ENCODE measurements around the gene P2RY11. TPM values are rescaled to one million over a fixed set of nuclear protein-coding genes. Genes with fewer than 3 reads are reported as not detected.

P2RY11 gene
- total RNA-seq, 2 donors from 2014 or later, result 10.1 to 12.9 TPM

GRCh38 chr19:10110076-10110971, 1.2 kb upstream of the P2RY11 start:
- intact Hi-C loops (cut with DNase I, micrococcal nuclease), result no loop called here
- no peak for ATAC-seq
- DNase-seq, result no peak

DNA sequence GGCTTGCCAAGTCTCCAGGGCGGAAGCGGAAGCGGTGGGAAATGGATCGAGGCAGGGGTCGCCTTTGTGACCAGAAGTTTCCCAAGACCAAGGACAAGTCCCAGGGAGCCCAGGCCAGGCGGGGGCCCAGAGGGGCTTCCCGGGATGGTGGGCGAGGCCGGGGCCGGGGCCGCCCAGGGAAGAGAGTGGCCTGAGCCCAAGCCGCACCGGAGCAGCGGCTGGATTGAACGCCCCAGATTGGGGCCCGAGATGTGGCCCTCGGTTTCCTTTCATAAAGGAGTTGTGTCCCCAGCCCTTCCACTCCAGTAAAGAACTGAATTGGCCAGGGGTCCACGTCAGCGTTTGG, 548 bp upstream of the P2RY11 start:
- intact Hi-C loops (cut with DNase I, micrococcal nuclease), result no loop called here
- ATAC-seq, result no peak
- DNase-seq, result no peak

DNA sequence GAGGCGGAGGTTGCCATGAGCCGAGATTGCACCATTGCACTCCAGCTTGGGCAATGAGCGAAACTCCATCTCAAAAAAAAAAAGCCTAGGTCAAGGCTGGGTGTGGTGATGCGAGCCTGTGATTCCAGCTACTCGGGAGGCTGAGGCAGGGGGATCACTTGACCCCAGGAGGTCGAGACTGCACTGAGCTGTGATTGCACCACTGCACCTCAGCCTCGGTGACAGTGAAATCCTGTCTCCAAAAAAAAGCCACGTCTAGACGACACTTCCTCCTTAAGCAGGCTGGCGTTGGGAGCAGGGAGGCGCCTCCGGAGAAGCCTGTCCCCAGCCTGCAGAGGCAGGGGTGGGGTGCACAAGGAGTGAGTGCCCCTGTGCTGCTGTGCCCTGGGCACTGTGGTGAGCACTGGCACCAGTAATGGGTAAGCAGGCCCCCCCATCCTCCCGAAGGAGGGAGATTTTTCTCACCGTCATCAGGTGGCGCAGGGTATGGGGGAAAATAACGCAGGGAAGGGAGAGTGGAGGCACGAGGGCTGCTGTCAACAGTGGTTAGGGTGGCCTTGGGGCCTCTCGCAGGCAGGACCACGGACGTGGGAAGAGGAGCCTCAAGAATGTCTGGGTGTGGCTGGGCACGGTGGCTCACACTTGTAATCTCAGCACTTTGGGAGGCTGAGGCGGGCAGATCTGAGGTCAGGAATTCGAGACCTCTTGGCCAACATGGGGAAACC, 706 bp downstream of the P2RY11 start:
- intact Hi-C loops (cut with DNase I, micrococcal nuclease), result no loop called here
- ATAC-seq (no peak), DNase-seq (peak in 1 of 2 donors; percentile 19)

DNA sequence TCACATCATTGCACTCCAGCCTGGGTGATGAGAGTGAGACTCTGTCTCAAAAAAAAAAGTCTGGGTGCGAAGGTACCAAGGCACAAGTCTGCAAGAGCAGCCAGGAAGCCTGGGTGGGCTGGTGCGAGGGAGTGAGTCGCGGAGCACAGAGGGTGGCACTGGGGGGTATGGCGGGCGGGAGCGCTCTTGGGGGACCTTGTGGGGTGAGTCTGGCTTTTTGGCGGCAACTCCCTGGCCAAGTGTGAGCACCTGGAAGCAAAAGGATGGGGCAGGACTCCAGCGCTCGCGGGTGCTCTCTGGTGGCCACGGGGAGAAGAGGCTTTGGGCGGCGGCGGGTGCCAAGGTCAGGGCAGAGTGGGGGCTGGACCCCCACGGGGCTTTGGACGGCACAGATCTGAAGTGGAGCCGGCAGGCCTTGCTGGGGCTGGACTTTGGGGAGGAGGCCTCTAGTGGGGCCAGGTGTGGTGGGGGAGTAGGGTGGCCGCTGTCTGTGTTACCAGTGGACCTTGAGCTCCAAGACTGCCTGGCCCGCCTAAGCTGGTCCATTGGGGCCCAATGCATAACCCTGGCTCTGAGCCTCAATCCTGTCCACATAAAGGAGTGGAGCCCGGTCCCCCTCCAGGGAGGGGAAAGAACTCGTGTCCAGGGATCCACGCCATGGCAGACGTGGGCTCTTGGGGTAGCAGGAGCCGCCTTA, 1.6 kb downstream of the P2RY11 start:
- ATAC-seq, result peak; percentile 63

GRCh38 chr19:10113592-10113963, 2.1 kb downstream of the P2RY11 start:
- no peak for DNase-seq
- intact Hi-C loops (cut with DNase I, micrococcal nuclease), result no loop called here
- ATAC-seq, result peak; percentile 10

More for the DNA sequence above, 1.6 kb downstream of the P2RY11 start:
- intact Hi-C loops (cut with DNase I, micrococcal nuclease), result no loop called here
- peak in 1 of 2 donors; percentile 73 for DNase-seq

DNA sequence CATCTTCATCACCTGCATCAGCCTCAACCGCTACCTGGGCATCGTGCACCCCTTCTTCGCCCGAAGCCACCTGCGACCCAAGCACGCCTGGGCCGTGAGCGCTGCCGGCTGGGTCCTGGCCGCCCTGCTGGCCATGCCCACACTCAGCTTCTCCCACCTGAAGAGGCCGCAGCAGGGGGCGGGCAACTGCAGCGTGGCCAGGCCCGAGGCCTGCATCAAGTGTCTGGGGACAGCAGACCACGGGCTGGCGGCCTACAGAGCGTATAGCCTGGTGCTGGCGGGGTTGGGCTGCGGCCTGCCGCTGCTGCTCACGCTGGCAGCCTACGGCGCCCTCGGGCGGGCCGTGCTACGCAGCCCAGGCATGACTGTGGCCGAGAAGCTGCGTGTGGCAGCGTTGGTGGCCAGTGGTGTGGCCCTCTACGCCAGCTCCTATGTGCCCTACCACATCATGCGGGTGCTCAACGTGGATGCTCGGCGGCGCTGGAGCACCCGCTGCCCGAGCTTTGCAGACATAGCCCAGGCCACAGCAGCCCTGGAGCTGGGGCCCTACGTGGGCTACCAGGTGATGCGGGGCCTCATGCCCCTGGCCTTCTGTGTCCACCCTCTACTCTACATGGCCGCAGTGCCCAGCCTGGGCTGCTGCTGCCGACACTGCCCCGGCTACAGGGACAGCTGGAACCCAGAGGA, 2.6 kb downstream of the P2RY11 start:
- peak; percentile 7 for ATAC-seq
- intact Hi-C loops (cut with DNase I, micrococcal nuclease), result no loop called here
- no peak for DNase-seq

DNA sequence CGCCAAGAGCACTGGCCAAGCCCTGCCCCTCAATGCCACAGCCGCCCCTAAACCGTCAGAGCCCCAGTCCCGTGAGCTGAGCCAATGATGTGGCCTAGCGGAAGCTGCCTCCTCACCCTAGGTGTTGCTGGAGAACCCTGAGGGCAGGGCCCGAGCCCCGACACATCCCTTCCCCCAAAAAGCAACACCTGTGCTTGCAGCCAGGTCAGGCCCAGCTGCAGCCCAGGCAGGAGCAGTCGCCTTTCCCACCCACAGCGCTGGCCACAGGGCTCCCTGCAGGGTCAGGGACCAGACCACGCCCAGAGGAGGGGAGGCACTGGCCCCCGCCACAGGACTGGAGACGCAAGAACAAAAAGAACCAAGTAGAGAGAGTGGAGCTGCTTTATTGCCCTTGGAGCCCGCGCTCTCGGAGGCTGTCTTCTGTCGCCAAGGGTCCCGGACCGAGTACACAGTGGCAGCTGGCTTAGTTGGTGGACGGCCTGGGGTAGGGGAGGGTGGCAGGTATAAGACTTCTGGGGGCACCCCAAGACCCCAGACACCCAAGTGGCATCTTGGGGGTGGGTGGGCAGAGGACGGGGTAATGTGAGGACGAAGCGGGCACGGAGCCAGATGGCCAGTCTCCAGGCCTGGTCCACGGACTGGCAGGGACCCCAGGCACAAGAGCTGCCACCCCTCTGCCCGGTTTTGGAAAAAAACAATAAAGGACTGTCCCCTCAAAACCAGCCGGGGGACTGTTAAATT, 3.3 kb downstream of the P2RY11 start:
- ATAC-seq, result no peak
- DNase-seq, result no peak
- intact Hi-C loops (cut with DNase I, micrococcal nuclease), result no loop called here

GRCh38 chr19:10115392-10116084, 4.0 kb downstream of the P2RY11 start:
- intact Hi-C loops (cut with DNase I, micrococcal nuclease), result no loop called here
- DNase-seq (no peak), ATAC-seq (no peak)

- intact Hi-C loops (cut with DNase I, micrococcal nuclease), result no loop called here
- DNase-seq, result no peak
These were observed 4.8 kb downstream of the P2RY11 start for GRCh38 chr19:10116085-10116865.

GRCh38 chr19:10116866-10117616, 5.5 kb downstream of the P2RY11 start:
- ATAC-seq (no peak), DNase-seq (no peak)
- intact Hi-C loops (cut with DNase I, micrococcal nuclease), result no loop called here

More at GRCh38 chr19:10116085-10116865, 4.8 kb downstream of the P2RY11 start:
- no peak for ATAC-seq

GRCh38 chr19:10118960-10119359, 7.5 kb downstream of the P2RY11 start:
- intact Hi-C loops (cut with DNase I, micrococcal nuclease), result no loop called here

DNA sequence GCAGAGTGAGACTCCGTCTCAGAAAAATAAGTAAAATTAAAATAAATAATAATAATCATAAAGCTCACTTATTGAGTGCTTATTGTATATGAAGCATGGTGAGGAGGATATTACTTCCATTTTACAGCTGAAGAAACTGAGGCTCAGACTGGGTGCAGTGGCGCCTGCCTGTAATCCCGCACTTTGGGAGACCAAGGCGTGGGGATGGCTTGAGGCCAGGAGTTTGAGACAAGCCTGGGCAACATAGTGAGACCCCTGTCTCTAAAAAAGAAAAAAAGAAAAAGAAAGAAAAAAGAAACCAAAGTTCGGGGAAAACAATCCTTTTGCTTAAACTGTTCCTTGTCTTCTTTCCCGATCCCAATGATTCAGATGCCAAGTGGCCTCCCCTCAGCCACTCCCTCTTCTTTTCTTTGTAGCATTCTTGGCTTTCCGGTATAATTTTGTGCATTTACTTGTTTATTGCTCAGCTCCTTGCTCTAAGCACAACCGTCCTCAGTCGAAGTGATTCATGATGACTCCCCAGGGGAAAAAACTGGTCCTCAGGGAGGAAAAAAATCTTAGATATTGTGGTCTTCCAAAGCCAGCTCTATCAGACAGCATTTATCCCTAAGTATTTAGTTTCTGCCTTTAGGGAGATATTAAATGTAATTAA, 9.2 kb downstream of the P2RY11 start:
- ATAC-seq (no peak), DNase-seq (no peak)
- intact Hi-C loops (cut with DNase I, micrococcal nuclease), result no loop called here

More at GRCh38 chr19:10118960-10119359, 7.5 kb downstream of the P2RY11 start:
- no peak for ATAC-seq
- no peak for DNase-seq

GRCh38 chr19:10122045-10122444, 10.6 kb downstream of the P2RY11 start:
- intact Hi-C loops (cut with DNase I, micrococcal nuclease), result no loop called here
- no peak for ATAC-seq
- no peak for DNase-seq

DNA sequence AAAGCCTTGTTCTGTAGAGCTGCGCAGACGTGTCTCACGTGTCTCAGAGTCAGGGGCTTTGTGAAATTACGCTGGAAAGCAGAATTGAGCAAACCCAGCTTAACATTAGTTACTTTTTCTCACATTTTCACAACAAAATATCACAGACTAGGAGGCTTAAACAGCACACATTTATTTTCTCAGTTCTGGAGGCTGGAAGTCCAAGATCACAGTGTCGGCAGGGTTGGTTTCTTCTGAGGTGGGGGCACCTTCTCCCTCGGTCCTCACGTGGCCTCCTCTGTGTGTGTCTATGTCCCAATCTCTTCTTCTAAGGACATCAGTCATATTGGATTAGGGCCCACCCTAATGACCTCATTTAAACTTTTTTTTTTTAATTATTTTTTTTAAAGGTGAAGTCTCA, 12.9 kb downstream of the P2RY11 start:
- no peak for DNase-seq
- no peak for ATAC-seq
- intact Hi-C loops (cut with DNase I, micrococcal nuclease), result no loop called here

DNA sequence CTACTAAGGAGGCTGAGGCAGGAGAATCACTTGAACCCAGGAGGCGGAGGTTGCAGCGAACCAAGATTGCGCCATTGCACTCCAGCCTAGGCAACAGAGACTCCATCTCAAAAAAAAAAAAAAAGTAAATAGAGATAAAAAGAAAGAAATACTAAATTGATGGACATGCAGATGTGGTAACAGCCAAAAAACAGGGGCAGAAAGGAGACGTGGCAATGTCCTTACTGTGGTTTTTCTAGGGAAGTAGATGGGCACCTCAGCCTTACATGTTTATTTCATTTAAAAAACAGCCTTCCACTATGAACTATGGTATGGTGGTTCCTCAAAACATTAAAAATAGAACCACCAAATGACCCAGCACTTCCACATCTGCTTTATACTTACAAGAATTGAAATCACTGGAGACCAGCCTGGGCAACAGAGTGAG, 14.7 kb downstream of the P2RY11 start:
- ATAC-seq (no peak), DNase-seq (no peak)
- intact Hi-C loops (cut with DNase I, micrococcal nuclease), result no loop called here

- intact Hi-C loops (cut with DNase I, micrococcal nuclease), result no loop called here
These were observed 21.4 kb downstream of the P2RY11 start for GRCh38 chr19:10132905-10133304.

More at GRCh38 chr19:10132905-10133304, 21.4 kb downstream of the P2RY11 start:
- no peak for DNase-seq
- ATAC-seq, result no peak
